HG03045 (cell line): Measurements from ENCODE around the gene STXBP1.

ENCODE experiments used
- ATAC-seq: cut with Tn5 transposase; IDR thresholded peaks from one replicate; pipeline ENCODE4 v1.9.1; 2021; ENCODE audit warnings: mild to moderate bottlenecking, moderate library complexity; ENCODE audit not compliant: unreplicated experiment

STXBP1 gene

GRCh38 chr9:127731938-127732337, 119.9 kb downstream of the STXBP1 start:
- no peak for ATAC-seq

- ATAC-seq: no peak
Observed at GRCh38 chr9:127732444-127732843, 120.4 kb downstream of the STXBP1 start.

- no peak for ATAC-seq
Observed at GRCh38 chr9:127733614-127734013, 121.5 kb downstream of the STXBP1 start.

DNA sequence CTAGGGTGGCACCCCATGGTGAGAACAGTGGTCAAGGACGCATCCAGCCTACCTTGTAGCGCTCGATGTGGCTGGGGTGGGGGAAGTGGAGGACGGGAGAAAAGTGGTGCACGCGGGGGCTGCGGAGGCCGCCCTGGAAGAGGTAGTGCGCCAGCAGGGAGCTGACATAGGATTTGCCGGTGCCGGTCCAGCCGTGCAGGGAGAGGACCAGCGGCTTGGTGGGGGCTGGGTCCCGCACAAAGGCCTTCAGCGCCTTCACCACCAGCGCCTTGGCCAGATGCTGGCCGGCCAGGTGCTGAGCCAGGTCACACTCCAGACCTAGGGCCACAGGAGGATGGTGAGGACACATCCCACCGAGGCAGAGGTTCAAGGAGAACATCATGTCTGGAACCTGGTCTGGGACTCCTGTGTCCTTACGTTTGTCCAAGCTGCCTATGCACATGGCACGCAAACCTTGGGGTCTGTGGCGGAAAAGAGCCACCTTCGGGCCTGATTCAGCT, 122.2 kb downstream of the STXBP1 start:
- no peak for ATAC-seq

- ATAC-seq: peak; percentile 85
Observed at GRCh38 chr9:127734747-127735529, 122.9 kb downstream of the STXBP1 start, which contains the start of gene TOR2A. Gene TOR2A, minus strand, starts transcription at chr9:127735294. Its CDS starts 24 bp downstream, at chr9:127735270.

DNA sequence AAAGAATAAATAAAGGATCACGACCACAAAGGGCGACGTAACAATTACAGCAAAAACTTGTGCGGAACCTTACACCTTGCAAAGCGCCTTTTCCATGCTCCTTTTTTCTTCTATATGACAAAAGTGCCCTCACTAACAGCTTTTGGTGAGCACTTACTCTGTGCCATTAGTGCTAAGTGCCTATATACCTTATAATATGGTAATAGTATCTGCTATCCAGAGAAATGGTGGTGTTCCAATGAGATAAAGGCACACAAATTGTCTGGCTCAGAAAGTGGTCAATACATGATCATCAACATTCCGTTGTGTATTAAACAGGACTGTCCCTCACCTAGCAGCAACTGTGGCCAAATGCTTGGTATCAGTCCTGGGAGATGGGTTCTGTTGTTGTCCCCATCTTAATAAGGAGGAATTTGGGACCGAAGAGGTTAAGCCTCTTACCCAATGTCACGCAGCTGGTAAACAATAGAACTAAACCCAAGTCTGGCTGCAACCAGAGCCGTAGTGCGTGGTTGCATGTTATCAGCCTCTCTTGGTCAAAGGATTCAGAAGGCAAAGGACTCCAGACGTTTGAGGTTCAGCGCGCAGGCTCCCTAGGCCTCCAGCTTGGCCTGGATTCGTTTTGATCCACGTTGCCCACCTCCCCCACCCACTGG, 123.6 kb downstream of the STXBP1 start:
- no peak for ATAC-seq

DNA sequence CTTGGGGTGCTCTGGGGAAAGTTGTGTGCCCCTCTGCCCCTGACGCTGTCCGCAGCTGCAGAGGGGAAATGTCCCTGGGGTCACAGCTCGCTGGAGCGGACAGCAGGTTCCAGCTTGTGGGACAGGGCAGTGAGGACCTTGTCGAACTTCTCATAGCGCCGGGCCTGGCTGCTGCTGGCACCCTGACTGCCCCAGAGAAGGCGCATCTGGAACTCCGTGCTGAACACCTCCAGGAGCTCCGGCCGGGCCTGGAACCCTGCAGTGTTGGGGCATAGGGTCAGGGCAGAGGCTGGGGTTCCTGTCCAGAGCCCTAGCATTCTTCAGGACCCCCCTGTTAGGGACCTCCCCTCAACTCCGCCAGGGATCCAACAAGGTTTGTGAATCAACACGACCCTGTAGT, 126.6 kb downstream of the STXBP1 start:
- ATAC-seq: no peak

DNA sequence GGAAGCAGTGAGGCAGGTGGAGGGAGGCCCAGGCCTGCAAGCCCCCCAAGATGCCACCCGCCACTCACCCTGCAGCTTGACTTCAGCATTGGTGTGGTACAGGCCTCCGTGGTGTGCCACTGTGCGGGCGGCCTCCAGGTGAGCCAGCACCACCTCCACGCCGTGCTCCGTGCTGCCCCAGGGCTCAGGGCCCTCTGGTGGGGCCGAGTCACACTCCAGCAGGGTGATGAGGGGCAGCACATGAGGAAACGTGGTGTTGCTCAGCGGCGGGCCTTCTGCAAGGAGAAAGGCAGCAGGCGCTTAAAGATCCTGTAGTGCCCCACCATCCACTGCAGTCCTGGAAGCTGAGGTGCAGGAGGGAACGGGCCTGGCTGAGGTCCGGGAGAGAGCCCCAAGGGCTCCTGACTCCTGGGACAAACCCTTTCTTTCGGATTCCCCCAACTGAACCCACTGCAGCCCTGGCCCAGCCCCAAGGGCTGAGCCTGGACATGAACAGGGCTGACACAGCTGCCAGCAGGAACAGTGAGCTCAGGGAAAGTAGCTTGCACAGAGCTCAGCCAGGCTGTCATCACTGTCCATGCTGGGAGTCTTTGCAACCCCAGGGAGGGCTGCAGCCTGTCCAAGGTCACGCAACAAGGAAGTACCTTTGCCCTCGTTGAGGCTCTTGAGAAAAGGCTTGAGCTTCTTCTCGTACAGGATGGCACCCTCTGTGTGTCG, 127.7 kb downstream of the STXBP1 start:
- ATAC-seq: no peak

- ATAC-seq: no peak
Observed at GRCh38 chr9:127741831-127742434, 129.9 kb downstream of the STXBP1 start.
